Mesenchymal stem cell (in vitro differentiated cells and primary cell): ENCODE data around the gene GDE1.

Experiments
- DNase-seq: peaks from one replicate; pipeline ENCODE4 v3.0.0-alpha.2; 2013
- H2AFZ ChIP-seq: one replicate; pipeline ENCODE4 v1.6.1; 2013; ENCODE audit warnings: low read depth, mild to moderate bottlenecking, control low read depth, inconsistent platforms, low read length, moderate library complexity
- H2AK5ac ChIP-seq: 2 replicates; pipeline ENCODE4 v1.6.1; 2013; ENCODE audit warnings: low read length, moderate library complexity, mild to moderate bottlenecking, inconsistent platforms; ENCODE audit not compliant: severe bottlenecking
- H2BK120ac ChIP-seq: one replicate; pipeline ENCODE4 v1.6.1; 2013; ENCODE audit warnings: low read depth, mild to moderate bottlenecking, inconsistent platforms, low read length, moderate library complexity
- H2BK12ac ChIP-seq, 2 experiments: one replicate each; pipeline ENCODE4 v1.6.1; 2013; ENCODE audit warnings: inconsistent platforms in 2 of 2, low read length in 2 of 2, mild to moderate bottlenecking in 2 of 2, moderate library complexity in 2 of 2, control low read depth in 1 of 2
- H2BK15ac ChIP-seq: one replicate; pipeline ENCODE4 v1.6.1; 2013; ENCODE audit warnings: mild to moderate bottlenecking, low read depth, inconsistent platforms; ENCODE audit not compliant: poor library complexity, severe bottlenecking
- H2BK5ac ChIP-seq: 2 replicates; pipeline ENCODE4 v1.6.1; 2013; ENCODE audit warnings: low read depth, mild to moderate bottlenecking, low read length, control low read depth, inconsistent platforms; ENCODE audit not compliant: poor library complexity, severe bottlenecking
- H3K14ac ChIP-seq, 2 experiments: one replicate each; pipeline ENCODE4 v1.6.1; 2013; ENCODE audit warnings: inconsistent platforms in 2 of 2, low read length in 2 of 2, control low read depth in 1 of 2, mild to moderate bottlenecking in 1 of 2, moderate library complexity in 1 of 2
- H3K18ac ChIP-seq, 2 experiments: one replicate each; pipeline ENCODE4 v1.6.1; 2013; ENCODE audit warnings: inconsistent platforms in 2 of 2, low read length in 2 of 2, control low read depth in 1 of 2, low read depth in 1 of 2, mild to moderate bottlenecking in 1 of 2
- H3K23ac ChIP-seq, 2 experiments: one replicate each; pipeline ENCODE4 v1.6.1; 2013; ENCODE audit warnings: inconsistent platforms in 2 of 2, low read length in 2 of 2, mild to moderate bottlenecking in 2 of 2, moderate library complexity in 2 of 2, control low read depth in 1 of 2
- H3K27ac ChIP-seq: 2 replicates; pipeline ENCODE4 v1.5.1; 2013; ENCODE audit warnings: mild to moderate bottlenecking, moderate library complexity, low read length, control low read depth, inconsistent platforms; ENCODE audit not compliant: poor library complexity, severe bottlenecking
- H3K27me3 ChIP-seq, 2 experiments: 2 replicates each; pipeline versions ENCODE4 v1.6.1 to v1.7.0; 2013; ENCODE audit warnings: low read length in 2 of 2, mild to moderate bottlenecking in 2 of 2, moderate library complexity in 2 of 2, control low read depth in 1 of 2, inconsistent platforms in 1 of 2; ENCODE audit not compliant: control insufficient read depth in 1 of 2, insufficient read depth in 1 of 2
- H3K36me3 ChIP-seq, 2 experiments: 2 replicates each; pipeline versions ENCODE4 v1.6.1 to v1.7.0; 2013; ENCODE audit warnings: low read length in 2 of 2, control low read depth in 1 of 2, inconsistent platforms in 1 of 2, low read depth in 1 of 2, mild to moderate bottlenecking in 1 of 2; ENCODE audit not compliant: insufficient read depth in 2 of 2, control insufficient read depth in 1 of 2
- H3K4ac ChIP-seq, 2 experiments: one replicate each; pipeline ENCODE4 v1.6.1; 2013; ENCODE audit warnings: inconsistent platforms in 2 of 2, low read length in 2 of 2, mild to moderate bottlenecking in 2 of 2, moderate library complexity in 2 of 2, control low read depth in 1 of 2, low read depth in 1 of 2
- H3K4me1 ChIP-seq: 2 replicates; pipeline ENCODE4 v1.6.1; 2013; ENCODE audit warnings: low read depth, low read length, control low read depth; ENCODE audit not compliant: control insufficient read depth, insufficient read depth
- H3K4me2 ChIP-seq: 2 replicates; pipeline ENCODE4 v1.6.1; 2013; ENCODE audit warnings: low read length, mild to moderate bottlenecking, inconsistent platforms; ENCODE audit not compliant: poor library complexity, severe bottlenecking
- H3K4me3 ChIP-seq, 2 experiments: 2 replicates each; pipeline versions ENCODE4 v1.5.1 to v1.7.0; 2013; ENCODE audit warnings: low read length in 2 of 2, mild to moderate bottlenecking in 2 of 2, control low read depth in 1 of 2, low read depth in 1 of 2; ENCODE audit not compliant: insufficient read depth in 1 of 2
- H3K79me1 ChIP-seq: replicated peaks from 2 replicates; pipeline ENCODE4 v1.6.1; 2013; ENCODE audit warnings: mild to moderate bottlenecking, control low read depth, low read length, inconsistent platforms; ENCODE audit not compliant: poor library complexity, severe bottlenecking
- H3K9ac ChIP-seq: 2 replicates; pipeline ENCODE4 v1.7.0; 2013; ENCODE audit warnings: mild to moderate bottlenecking, low read length, moderate library complexity
- H3K9me3 ChIP-seq: 2 replicates; pipeline ENCODE4 v1.7.0; 2013; ENCODE audit warnings: mild to moderate bottlenecking, low read length; ENCODE audit not compliant: control insufficient read depth
- H4K8ac ChIP-seq: one replicate; pipeline ENCODE4 v1.6.1; 2013; ENCODE audit warnings: inconsistent platforms, mild to moderate bottlenecking, low read length, moderate library complexity
- H4K91ac ChIP-seq: one replicate; pipeline ENCODE4 v1.6.1; 2013; ENCODE audit warnings: mild to moderate bottlenecking, low read length, inconsistent platforms
- WGBS: methylation state at CpG from one replicate; pipeline ENCODE4 v1.1.7; 2013; ENCODE audit warnings: mixed read lengths; 5-methylcytosine and 5-hydroxymethylcytosine counted together

GDE1 gene

DNA sequence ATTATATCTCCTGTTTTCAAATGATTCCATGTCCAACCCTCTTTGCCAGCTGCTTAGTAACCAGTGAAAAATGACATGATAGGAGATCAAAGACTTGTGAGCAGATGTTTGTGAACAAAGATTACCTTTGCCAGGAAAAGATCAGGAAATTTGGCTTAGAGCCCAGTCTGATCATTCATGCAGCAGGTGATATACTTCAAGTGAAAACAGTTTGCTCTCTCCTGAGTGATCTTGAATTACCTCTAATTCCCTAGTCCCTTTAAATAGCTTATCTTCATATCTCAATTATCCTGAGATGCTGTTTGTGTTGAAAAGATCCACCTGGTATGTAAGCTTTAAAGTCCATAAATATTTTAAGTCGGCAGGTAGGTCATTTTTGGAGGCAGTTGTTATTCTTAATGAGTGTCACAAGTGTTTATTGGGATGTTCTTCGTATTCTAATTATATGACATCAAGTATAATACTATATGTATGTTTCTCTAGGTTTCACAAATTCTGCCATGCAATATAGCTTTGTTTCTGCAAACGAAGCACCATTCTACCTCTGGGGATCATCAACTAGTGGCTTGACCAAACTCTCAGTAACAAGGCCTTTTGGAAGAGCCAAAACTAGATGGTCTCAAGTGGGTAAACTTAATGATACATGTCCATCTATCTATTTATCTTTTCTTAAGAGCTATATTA is 20.4 kb upstream of the GDE1 start:
- Histone ChIP-seq H3K14ac (no peak overlapping the region), H3K4me1 (no peaks in the 10 kb centered on the region)
- no peak for DNase-seq

DNA sequence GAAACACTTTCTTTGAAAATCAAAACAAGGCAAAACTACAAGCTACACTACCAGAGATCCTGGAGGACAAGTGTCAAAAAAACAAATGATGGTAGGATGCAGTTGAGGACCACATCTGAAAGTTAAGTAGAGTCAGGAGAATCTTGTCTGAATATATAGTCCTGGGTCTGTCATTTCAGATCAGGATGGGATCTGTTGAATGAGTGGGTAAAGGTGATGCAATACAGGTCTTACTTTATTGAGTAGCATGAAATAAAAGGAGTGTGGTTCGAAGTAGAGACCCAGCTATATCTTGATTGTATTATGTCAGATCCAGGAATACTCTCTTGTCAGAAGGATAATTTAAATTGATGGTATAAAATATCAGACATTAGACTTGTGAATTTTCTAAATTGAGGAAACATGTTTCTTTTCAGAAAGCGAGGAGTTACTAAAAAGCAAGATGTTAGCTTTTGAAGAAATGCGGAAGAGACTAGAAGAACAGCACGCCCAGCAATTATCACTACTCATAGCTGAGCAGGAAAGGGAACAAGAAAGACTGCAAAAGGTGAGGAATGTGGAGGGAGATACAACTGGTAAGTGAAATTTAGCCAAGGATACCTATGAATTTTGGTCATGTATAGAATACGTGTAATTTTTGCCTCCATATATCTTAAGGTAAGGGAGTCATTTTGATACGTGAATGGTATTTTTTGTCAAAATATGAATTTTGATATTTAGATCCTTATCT is 18.5 kb upstream of the GDE1 start:
- H3K27ac ChIP-seq, result no peak overlapping the region
- H3K4me1 ChIP-seq, result no peaks in the 10 kb centered on the region
- no peak overlapping the region for H4K8ac ChIP-seq
- H3K4me3 ChIP-seq, result no peak overlapping the region
- no peak overlapping the region for H4K91ac ChIP-seq
- no peak overlapping the region for H2BK5ac ChIP-seq
- no peak overlapping the region for H3K4me2 ChIP-seq
- peaks cover 9 to 66% of the 10 kb centered on the region in 2 experiments for H3K36me3 ChIP-seq
- H3K9ac ChIP-seq, result no peak overlapping the region
- H3K27me3 ChIP-seq, result no peaks in the 10 kb centered on the region
- H3K14ac ChIP-seq, result no peak overlapping the region
- no peak overlapping the region for H2AK5ac ChIP-seq
- H3K79me1 ChIP-seq, result no peaks in the 10 kb centered on the region
- H3K9me3 ChIP-seq, result no peaks in the 10 kb centered on the region
- no peak overlapping the region for H3K23ac ChIP-seq
- no peak overlapping the region for H2BK12ac ChIP-seq
- no peak for DNase-seq
- H3K4ac ChIP-seq, result no peak overlapping the region
- no peak overlapping the region for H2AFZ ChIP-seq
- H3K18ac ChIP-seq, result no peak overlapping the region
- no peak overlapping the region for H2BK15ac ChIP-seq
- H2BK120ac ChIP-seq, result no peak overlapping the region
- 100% methylated on average over 6 of the region's 6 CpGs for WGBS

More for the DNA sequence above, 20.4 kb upstream of the GDE1 start:
- no peak overlapping the region for H4K91ac ChIP-seq
- no peak overlapping the region for H2AK5ac ChIP-seq
- H2BK15ac ChIP-seq, result no peak overlapping the region
- H3K18ac ChIP-seq, result no peak overlapping the region
- no peak overlapping the region for H3K4me3 ChIP-seq
- no peak overlapping the region for H3K4me2 ChIP-seq
- H3K4ac ChIP-seq, result no peak overlapping the region
- no peak overlapping the region for H2BK5ac ChIP-seq
- H3K27ac ChIP-seq, result no peak overlapping the region
- no peak overlapping the region for H4K8ac ChIP-seq
- no peaks in the 10 kb centered on the region for H3K9me3 ChIP-seq
- no peak overlapping the region for H2BK120ac ChIP-seq
- peaks cover 11 to 59% of the 10 kb centered on the region in 2 experiments for H3K36me3 ChIP-seq
- no peak overlapping the region for H3K9ac ChIP-seq
- no peak overlapping the region for H2AFZ ChIP-seq
- H2BK12ac ChIP-seq, result no peak overlapping the region
- H3K23ac ChIP-seq, result no peak overlapping the region
- H3K27me3 ChIP-seq, result no peaks in the 10 kb centered on the region
- WGBS, result 90% methylated on average over 2 of the region's 3 CpGs
- H3K79me1 ChIP-seq, result peaks cover 2% of the 10 kb centered on the region

DNA sequence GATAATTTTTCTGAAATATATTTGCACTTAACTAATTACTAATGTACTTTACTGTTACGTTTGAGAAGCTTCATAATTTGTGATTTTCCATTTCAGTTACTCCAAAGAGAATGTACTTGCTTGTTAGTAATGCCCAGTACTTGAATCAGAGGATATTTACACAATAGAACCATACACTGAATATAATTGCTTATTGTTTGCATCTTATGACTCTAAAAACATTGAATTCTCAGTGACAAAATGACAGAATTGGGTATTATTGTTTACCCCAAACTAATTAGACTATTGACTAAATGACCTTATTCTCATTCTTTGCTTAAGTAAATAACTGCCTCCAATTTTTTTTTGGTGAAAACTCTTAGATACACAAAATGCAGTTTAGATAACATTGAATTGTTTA is 10.7 kb upstream of the GDE1 start:
- no peak overlapping the region for H3K23ac ChIP-seq
- no peak overlapping the region for H2BK15ac ChIP-seq
- no peak overlapping the region for H2BK5ac ChIP-seq
- H3K4ac ChIP-seq, result no peak overlapping the region
- H3K9me3 ChIP-seq, result no peaks in the 10 kb centered on the region
- no peak overlapping the region for H2AK5ac ChIP-seq
- H2AFZ ChIP-seq, result no peak overlapping the region
- no peak overlapping the region for H3K4me3 ChIP-seq
- no peak overlapping the region for H3K9ac ChIP-seq
- DNase-seq, result no peak
- H3K36me3 ChIP-seq, result peaks cover 4 to 72% of the 10 kb centered on the region in 2 experiments
- H3K4me2 ChIP-seq, result no peak overlapping the region
- H3K14ac ChIP-seq, result no peak overlapping the region
- no peaks in the 10 kb centered on the region for H3K4me1 ChIP-seq
- H2BK120ac ChIP-seq, result no peak overlapping the region
- H3K79me1 ChIP-seq, result peaks cover 9% of the 10 kb centered on the region
- H3K18ac ChIP-seq, result no peak overlapping the region
- H4K8ac ChIP-seq, result no peak overlapping the region
- no peak overlapping the region for H4K91ac ChIP-seq
- no peak overlapping the region for H3K27ac ChIP-seq
- no peak overlapping the region for H2BK12ac ChIP-seq
- WGBS, result no CpG with 5 or more reads among the region's 1 CpG
- H3K27me3 ChIP-seq, result no peaks in the 10 kb centered on the region

DNA sequence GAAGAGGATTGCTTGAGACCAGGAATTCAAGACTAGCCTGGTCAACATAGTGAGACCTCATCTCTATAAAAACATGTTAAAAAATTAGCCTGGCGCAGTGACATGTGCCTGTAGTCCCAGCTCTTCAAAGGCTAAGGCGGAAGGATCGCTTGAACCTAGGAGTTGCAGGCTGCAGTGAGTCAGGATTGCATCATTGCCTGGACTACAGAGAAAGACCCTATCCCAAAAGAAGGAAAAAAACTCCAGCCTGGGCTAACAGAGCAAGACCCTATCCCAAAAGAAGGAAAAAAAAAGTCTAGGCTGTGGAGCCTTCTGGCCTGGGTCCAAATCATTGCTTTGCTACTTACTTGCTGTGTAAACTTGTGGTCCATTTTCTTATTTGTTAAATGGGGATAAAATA is 6.8 kb upstream of the GDE1 start:
- Histone ChIP-seq H3K27ac (no peak overlapping the region), H3K4me1 (no peaks in the 10 kb centered on the region), H3K79me1 (peaks cover 17% of the 10 kb centered on the region), H3K23ac (no peak overlapping the region), H2BK15ac (no peak overlapping the region), H4K91ac (no peak overlapping the region), H3K4me2 (no peak overlapping the region), H2AK5ac (no peak overlapping the region), H3K4me3 (no peak overlapping the region), H3K36me3 (peaks cover 4 to 37% of the 10 kb centered on the region in 2 experiments), H4K8ac (no peak overlapping the region), H3K9ac (no peak overlapping the region), H3K14ac (no peak overlapping the region), H2BK5ac (no peak overlapping the region), H2AFZ (no peak overlapping the region), H3K18ac (no peak overlapping the region), H3K4ac (no peak overlapping the region), H3K9me3 (no peaks in the 10 kb centered on the region), H2BK120ac (no peak overlapping the region), H2BK12ac (no peak overlapping the region), H3K27me3 (no peaks in the 10 kb centered on the region)
- no peak for DNase-seq
- 98% methylated on average over 3 of the region's 3 CpGs for WGBS
